Natural killer cell (primary cell): Measurements from ENCODE around the gene OVCH2. TPM values are rescaled to one million over a fixed set of nuclear protein-coding genes. Genes with fewer than 3 reads are reported as not detected.

Experiments used
- ATAC-seq, 3 donors: fragments of 150-1000 bp in 2 of 3; fragments of 200-7000 bp in 1 of 3; cut with Tn5 transposase; 1 replicate in 1 of 3; 2 replicates in 2 of 3; pipeline ENCODE4 v1.10.0; 2021; ENCODE audit warnings: mild to moderate bottlenecking in 2 of 3, moderate library complexity in 2 of 3
- DNase-seq, 2 donors: peaks; one replicate each; pipeline versions ENCODE4 v3.0.0 to v3.0.0-alpha.2; 2013 to 2021; ENCODE audit warnings: mixed read lengths in 1 of 2
- H3K27ac ChIP-seq: one replicate; pipeline ENCODE4 v1.5.1; 2013; ENCODE audit warnings: mild to moderate bottlenecking, low read length
- H3K27me3 ChIP-seq: one replicate; pipeline ENCODE4 v1.6.1; 2013; ENCODE audit warnings: low read length; ENCODE audit not compliant: control insufficient read depth, insufficient read depth
- H3K36me3 ChIP-seq: one replicate; pipeline ENCODE4 v1.6.1; 2013; ENCODE audit warnings: low read length; ENCODE audit not compliant: control insufficient read depth, insufficient read depth
- H3K4me1 ChIP-seq: one replicate; pipeline ENCODE4 v1.6.1; 2013; ENCODE audit warnings: low read length; ENCODE audit not compliant: control insufficient read depth, insufficient read depth
- H3K4me3 ChIP-seq: one replicate; pipeline ENCODE4 v1.5.1; 2013; ENCODE audit warnings: low read length
- H3K9me3 ChIP-seq: one replicate; pipeline ENCODE4 v1.6.1; 2013; ENCODE audit warnings: low read length; ENCODE audit not compliant: control insufficient read depth, insufficient read depth
- H3K27ac Mint-ChIP-seq, 2 donors: one replicate each; pipeline ENCODE4 v1.8.0; 2022; ENCODE audit warnings: mild to moderate bottlenecking in 2 of 2, mixed read lengths in 2 of 2, moderate library complexity in 1 of 2
- H3K27me3 Mint-ChIP-seq, 2 donors: one replicate each; pipeline ENCODE4 v1.8.0; 2022; ENCODE audit warnings: low read depth in 2 of 2, mixed read lengths in 2 of 2
- H3K36me3 Mint-ChIP-seq: one replicate; pipeline ENCODE4 v1.8.0; 2022; ENCODE audit warnings: mixed read lengths
- H3K4me1 Mint-ChIP-seq, 2 donors: one replicate each; pipeline ENCODE4 v1.8.0; 2022; ENCODE audit warnings: mixed read lengths in 2 of 2
- H3K4me3 Mint-ChIP-seq: one replicate; pipeline ENCODE4 v1.8.0; 2022; ENCODE audit warnings: mild to moderate bottlenecking, moderate library complexity, mixed read lengths
- H3K9me3 Mint-ChIP-seq, 2 donors: one replicate each; pipeline ENCODE4 v1.8.0; 2022; ENCODE audit warnings: mixed read lengths in 2 of 2
- CTCF ChIP-seq: fragments of 200-600 bp; IDR thresholded peaks from one replicate; pipeline ENCODE4 v1.8.0; 2022; ENCODE audit warnings: antibody characterized with exemption
- WGBS: methylation state at CpG from one replicate; pipeline ENCODE4 v1.1.7; 2013; ENCODE audit warnings: missing lambda C conversion rate; ENCODE audit not compliant: insufficient coverage; 5-methylcytosine and 5-hydroxymethylcytosine counted together
- intact Hi-C: fragments of 100-400 bp; cut with micrococcal nuclease; formaldehyde crosslinking; loops from one replicate; pipeline ENCODE4 v1.14.2; 2022
- total RNA-seq, 4 donors: library from RNA; stranded (reverse); fragments of 120-200 nt in 1 of 4; gene quantifications; one replicate each; pipeline versions ENCODE4 v1.2.3 to v1.2.4, GENCODE V29; 2013 to 2022

Gene OVCH2
- total RNA-seq, 3 donors from 2014 or later (not counting 1 experiment from before 2014, with no cell fraction given) = not detected

DNA sequence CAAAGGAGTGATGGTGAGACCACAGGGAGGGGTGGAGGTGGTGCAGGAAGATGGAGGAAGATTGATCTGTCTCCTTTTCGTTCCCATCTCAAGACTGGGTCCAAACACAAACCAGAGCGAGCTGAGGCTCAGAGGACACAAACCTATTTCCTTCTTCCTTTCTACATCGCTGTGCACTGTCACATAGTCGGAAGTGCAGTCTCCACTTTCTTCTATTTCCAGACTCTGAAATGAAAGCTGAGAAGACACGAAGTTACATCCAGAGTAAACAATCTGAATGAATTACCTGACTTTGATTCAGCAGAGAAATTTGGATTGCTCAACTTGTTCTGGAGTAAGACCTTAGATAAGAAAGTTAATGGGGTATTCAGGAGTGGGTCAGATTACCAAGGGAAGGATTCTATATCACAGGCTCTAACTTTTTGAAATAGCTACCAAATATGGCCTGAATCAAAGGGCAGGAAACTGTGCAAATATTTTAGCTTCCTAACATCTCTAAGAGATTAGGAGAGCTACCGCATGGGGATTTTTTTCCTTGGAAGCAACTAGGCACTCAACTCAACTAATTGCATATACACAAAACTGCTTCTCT, 14.4 kb downstream of the OVCH2 start:
- Mint-ChIP-seq H3K27me3 (peaks cover 31 to 57% of the 10 kb centered on the region in 2 donors), H3K27ac (no peak overlapping the region), H3K9me3 (no peaks in the 10 kb centered on the region), H3K36me3 (no peaks in the 10 kb centered on the region), H3K4me3 (no peak overlapping the region), H3K4me1 (no peaks in the 10 kb centered on the region)
- 84% methylated on average over 5 of the region's 6 CpGs for WGBS
- TF ChIP-seq CTCF = no peak
- H3K9me3 ChIP-seq = no peaks in the 10 kb centered on the region
- peaks cover 10% of the 10 kb centered on the region for H3K27me3 ChIP-seq
- intact Hi-C loops = loop anchor here (5.0 to 10.0 kb wide), 2 partner anchors 247 to 880 kb away; no protein-coding TSS in a partner anchor
- H3K4me1 ChIP-seq = peaks cover 3% of the 10 kb centered on the region
- ATAC-seq = no peak
- DNase-seq = no peak
- no peak overlapping the region for H3K4me3 ChIP-seq
- H3K36me3 ChIP-seq = no peaks in the 10 kb centered on the region
- H3K27ac ChIP-seq = no peak overlapping the region

GRCh38 chr11:7690648-7691047, 15.6 kb downstream of the OVCH2 start:
- 82% methylated on average over 6 of the region's 6 CpGs for WGBS
- H3K36me3 Mint-ChIP-seq = no peaks in the 10 kb centered on the region
- H3K27me3 Mint-ChIP-seq = peaks cover 31 to 57% of the 10 kb centered on the region in 2 donors
- DNase-seq (no peak), ATAC-seq (no peak)
- H3K27ac Mint-ChIP-seq = no peak overlapping the region
- no peak overlapping the region for H3K4me3 Mint-ChIP-seq
- peaks cover 10% of the 10 kb centered on the region for H3K27me3 ChIP-seq
- intact Hi-C loops = loop anchor here (5.0 to 10.0 kb wide), 2 partner anchors 246 to 878 kb away; no protein-coding TSS in a partner anchor
- H3K4me3 ChIP-seq = no peak overlapping the region
- H3K4me1 ChIP-seq = peaks cover 3% of the 10 kb centered on the region
- H3K4me1 Mint-ChIP-seq = no peaks in the 10 kb centered on the region
- no peak overlapping the region for H3K27ac ChIP-seq
- no peaks in the 10 kb centered on the region for H3K9me3 ChIP-seq
- no peaks in the 10 kb centered on the region for H3K36me3 ChIP-seq
- H3K9me3 Mint-ChIP-seq = no peaks in the 10 kb centered on the region
- TF ChIP-seq CTCF = no peak

- no peaks in the 10 kb centered on the region for H3K9me3 Mint-ChIP-seq
- H3K4me1 Mint-ChIP-seq = no peaks in the 10 kb centered on the region
- no peaks in the 10 kb centered on the region for H3K36me3 Mint-ChIP-seq
- WGBS = 78% methylated on average over 4 of the region's 4 CpGs
- H3K27me3 ChIP-seq = peaks cover 8% of the 10 kb centered on the region
- H3K9me3 ChIP-seq = no peaks in the 10 kb centered on the region
- H3K27me3 Mint-ChIP-seq = peaks cover 34 to 55% of the 10 kb centered on the region in 2 donors
- no peaks in the 10 kb centered on the region for H3K4me1 ChIP-seq
- no peak for ATAC-seq
- no peak overlapping the region for H3K4me3 ChIP-seq
- H3K27ac Mint-ChIP-seq = no peak overlapping the region
- H3K27ac ChIP-seq = no peak overlapping the region
- no peak for TF ChIP-seq CTCF
- no peaks in the 10 kb centered on the region for H3K36me3 ChIP-seq
- DNase-seq = no peak
- intact Hi-C loops = no loop called here
- H3K4me3 Mint-ChIP-seq = no peak overlapping the region
Observed at GRCh38 chr11:7689239-7689638, 17.0 kb downstream of the OVCH2 start.
